22Rv1 (cell line): ENCODE measurements around the gene WDFY2.

Source experiments
- CTCF ChIP-seq: fragments of 450-650 bp; IDR thresholded peaks from 2 replicates; pipeline ENCODE4 v1.5.1; 2017; ENCODE audit warnings: mild to moderate bottlenecking
- ZFX ChIP-seq: fragments of 450-650 bp; IDR thresholded peaks from 2 replicates; pipeline ENCODE4 v1.6.1; 2017; ENCODE audit warnings: antibody characterized with exemption, borderline replicate concordance

- no peak for TF ChIP-seq CTCF
- TF ChIP-seq ZFX, result no peak
Observed at GRCh38 chr13:51761643-51762350, 177.5 kb downstream of the WDFY2 start.
